ENCODE measurements around the gene LIN54. TPM values are rescaled to one million over a fixed set of nuclear protein-coding genes. Genes with fewer than 3 reads are reported as not detected.

Gene LIN54
- total and polyA plus RNA-seq, 2 of the 13 experiments (the other 11 are each of a cell fraction or from before 2014, with no cell fraction given): 25.2 to 32.9 TPM

DNA sequence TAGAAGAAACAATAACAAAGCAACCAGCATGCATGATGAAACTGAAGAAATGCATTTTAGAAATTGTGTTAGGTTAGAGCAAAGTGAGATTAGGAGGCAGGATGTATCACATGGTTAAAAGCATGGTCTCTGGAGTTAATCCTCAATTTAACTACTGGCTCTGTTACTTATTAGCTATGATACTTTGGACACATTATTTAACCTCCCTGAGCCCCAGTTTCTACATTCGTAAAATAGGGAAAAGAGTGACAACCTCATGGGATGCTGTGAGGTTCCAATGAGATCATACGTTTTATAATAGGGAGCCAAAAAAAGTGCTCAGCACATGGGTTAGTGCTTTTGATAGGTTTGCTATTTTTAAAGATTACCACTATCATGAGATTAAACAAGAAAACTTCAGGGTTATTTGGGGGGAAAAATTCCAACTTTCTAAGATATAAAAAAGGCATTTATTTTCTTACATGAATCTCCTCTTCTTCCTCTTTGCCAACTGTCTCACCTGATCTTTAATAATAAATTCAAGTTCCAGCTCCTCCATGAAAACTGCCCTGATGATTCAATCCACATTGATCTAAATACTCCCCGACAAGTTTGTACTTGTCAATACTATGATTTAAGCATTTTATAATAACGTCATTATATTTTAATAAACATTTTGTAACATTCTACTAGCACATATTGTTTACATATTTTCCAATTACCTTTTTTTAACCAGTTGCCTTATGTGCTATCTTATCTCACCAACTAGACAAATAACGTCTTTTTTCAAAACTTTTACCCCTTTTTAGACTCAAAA lies 124.3 kb downstream of the LIN54 start (continued):
- TF ChIP-seq ZHX2 (IDR thresholded peaks at IDR 0.05; ENCODE audit: low read depth): no peak
- TF ChIP-seq ZHX2 (CRISPR knock-in tag; IDR thresholded peaks at IDR 0.05; ENCODE audit: borderline replicate concordance): no peak
- TF ChIP-seq ZNF652 (CRISPR knock-in tag; IDR thresholded peaks at IDR 0.05; ENCODE audit: borderline replicate concordance, low read depth): peak; percentile 72
- peak; percentile 54 for TF ChIP-seq HNF4A (CRISPR knock-in tag; IDR thresholded peaks at IDR 0.05)
- no peak for TF ChIP-seq ZNF362 (CRISPR knock-in tag; IDR thresholded peaks at IDR 0.05; ENCODE audit: borderline replicate concordance)
- TF ChIP-seq, protein P1, sequence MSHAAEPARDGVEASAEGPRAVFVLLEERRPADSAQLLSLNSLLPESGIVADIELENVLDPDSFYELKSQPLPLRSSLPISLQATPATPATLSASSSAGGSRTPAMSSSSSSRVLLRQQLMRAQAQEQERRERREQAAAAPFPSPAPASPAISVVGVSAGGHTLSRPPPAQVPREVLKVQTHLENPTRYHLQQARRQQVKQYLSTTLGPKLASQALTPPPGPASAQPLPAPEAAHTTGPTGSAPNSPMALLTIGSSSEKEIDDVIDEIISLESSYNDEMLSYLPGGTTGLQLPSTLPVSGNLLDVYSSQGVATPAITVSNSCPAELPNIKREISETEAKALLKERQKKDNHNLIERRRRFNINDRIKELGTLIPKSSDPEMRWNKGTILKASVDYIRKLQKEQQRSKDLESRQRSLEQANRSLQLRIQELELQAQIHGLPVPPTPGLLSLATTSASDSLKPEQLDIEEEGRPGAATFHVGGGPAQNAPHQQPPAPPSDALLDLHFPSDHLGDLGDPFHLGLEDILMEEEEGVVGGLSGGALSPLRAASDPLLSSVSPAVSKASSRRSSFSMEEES (CRISPR knock-in tag; IDR thresholded peaks at IDR 0.05): peak; percentile 39; the same call in 1 of the 2 replicates
- TF ChIP-seq POLR2AphosphoS5 (IDR thresholded peaks at IDR 0.05; ENCODE audit: low read depth, low read length): peak; percentile 90
- TF ChIP-seq LCORL (IDR thresholded peaks at IDR 0.05): no peak
- TF ChIP-seq LCORL (CRISPR knock-in tag; IDR thresholded peaks at IDR 0.05): no peak
- TF ChIP-seq HMG20A (CRISPR knock-in tag; IDR thresholded peaks at IDR 0.05; ENCODE audit: borderline replicate concordance): 0 out of 2 replicates have a peak, but pooled peaks have one; percentile 14
- no peak for TF ChIP-seq HINFP (CRISPR knock-in tag; IDR thresholded peaks at IDR 0.05; ENCODE audit: low read depth)
- TF ChIP-seq, protein P2, sequence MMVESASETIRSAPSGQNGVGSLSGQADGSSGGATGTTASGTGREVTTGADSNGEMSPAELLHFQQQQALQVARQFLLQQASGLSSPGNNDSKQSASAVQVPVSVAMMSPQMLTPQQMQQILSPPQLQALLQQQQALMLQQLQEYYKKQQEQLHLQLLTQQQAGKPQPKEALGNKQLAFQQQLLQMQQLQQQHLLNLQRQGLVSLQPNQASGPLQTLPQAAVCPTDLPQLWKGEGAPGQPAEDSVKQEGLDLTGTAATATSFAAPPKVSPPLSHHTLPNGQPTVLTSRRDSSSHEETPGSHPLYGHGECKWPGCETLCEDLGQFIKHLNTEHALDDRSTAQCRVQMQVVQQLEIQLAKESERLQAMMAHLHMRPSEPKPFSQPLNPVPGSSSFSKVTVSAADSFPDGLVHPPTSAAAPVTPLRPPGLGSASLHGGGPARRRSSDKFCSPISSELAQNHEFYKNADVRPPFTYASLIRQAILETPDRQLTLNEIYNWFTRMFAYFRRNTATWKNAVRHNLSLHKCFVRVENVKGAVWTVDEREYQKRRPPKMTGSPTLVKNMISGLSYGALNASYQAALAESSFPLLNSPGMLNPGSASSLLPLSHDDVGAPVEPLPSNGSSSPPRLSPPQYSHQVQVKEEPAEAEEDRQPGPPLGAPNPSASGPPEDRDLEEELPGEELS (CRISPR knock-in tag; IDR thresholded peaks at IDR 0.05): no peak
- TF ChIP-seq ZNF564 (CRISPR knock-in tag; IDR thresholded peaks at IDR 0.05): no peak
- TF ChIP-seq, protein P3, sequence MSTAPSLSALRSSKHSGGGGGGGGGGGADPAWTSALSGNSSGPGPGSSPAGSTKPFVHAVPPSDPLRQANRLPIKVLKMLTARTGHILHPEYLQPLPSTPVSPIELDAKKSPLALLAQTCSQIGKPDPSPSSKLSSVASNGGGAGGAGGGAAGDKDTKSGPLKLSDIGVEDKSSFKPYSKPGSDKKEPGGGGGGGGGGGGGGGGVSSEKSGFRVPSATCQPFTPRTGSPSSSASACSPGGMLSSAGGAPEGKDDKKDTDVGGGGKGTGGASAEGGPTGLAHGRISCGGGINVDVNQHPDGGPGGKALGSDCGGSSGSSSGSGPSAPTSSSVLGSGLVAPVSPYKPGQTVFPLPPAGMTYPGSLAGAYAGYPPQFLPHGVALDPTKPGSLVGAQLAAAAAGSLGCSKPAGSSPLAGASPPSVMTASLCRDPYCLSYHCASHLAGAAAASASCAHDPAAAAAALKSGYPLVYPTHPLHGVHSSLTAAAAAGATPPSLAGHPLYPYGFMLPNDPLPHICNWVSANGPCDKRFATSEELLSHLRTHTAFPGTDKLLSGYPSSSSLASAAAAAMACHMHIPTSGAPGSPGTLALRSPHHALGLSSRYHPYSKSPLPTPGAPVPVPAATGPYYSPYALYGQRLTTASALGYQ (CRISPR knock-in tag; IDR thresholded peaks at IDR 0.05): no peak
